NCI-H510A (cell line): ENCODE measurements around the gene NDP.
"Not testable (repeated sequence)": the region's sequence is repeated elsewhere in the genome, so short reads cannot be mapped to it uniquely, and the experiment has no call there.

Source experiments
- DNase-seq: peaks from one replicate; lab custom pipeline; 2025; lab: John Stamatoyannopoulos, UW

The NDP gene

DNA sequence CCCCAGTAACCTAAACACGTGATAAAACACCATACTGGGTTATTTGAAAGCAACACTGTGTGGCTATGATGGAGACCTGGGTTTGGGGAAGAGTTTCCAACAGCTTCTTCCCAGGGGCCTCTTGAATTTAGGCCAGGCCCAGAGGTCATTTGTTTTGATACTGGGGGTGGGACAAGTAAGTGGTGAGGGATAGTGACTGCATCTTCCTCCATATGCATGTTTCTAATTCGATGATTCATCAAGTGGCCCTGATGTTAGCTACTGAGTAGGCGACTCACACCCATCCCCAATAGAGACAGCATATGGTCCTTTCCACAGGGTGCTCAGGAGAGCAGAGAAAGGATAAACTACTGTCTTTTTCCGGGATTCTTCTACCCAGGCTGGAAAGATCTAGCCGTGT is 2.7 kb downstream of the NDP start:
- no peak for DNase-seq

DNA sequence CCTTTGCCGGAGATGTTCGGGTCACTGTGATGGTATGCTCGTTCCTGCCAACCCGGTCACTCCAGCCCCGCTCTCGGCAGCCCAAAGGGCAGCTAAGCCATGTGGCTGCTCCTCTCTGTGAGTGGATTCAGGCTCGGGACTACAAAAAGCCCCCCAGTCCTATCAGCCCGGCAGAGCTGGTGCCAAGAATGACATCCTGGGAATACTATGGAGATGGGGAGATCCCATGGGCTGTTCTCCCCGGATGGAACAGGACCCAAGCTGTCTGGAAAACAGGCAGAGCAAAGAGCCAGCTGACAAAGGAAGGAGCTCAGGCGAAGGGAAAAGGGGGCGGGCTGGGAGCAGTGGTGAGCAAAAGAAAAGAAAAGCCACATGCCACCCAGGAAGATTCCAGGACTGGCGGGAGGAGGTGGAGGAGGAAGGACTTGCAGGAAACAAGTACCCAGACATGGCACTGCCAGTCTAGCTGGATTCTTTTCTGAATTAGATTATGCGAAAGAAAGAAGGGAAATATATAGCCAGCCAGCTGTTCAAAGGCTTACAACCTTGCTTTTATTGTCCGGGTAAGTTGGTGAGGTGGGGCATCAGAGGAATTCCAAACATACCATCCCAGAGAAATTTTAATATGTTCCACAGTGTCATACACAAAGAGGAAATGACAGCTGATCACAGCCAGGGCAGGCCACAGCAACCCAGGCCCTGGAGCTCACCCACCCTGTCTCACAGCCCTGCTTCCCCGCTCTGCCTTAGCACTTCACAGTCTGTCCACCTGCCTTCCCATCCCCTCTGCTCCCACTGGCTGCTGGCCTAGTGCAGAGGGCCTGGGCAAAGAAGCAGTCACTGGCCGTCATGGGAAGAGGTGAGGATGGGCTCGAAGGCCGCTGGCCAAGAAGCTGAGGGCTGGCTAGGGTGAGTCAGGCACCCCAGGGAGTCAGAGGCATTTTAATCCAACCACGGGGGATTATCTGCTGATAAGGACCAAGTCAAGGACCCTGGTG is 3.4 kb downstream of the NDP start:
- DNase-seq: no peak

DNA sequence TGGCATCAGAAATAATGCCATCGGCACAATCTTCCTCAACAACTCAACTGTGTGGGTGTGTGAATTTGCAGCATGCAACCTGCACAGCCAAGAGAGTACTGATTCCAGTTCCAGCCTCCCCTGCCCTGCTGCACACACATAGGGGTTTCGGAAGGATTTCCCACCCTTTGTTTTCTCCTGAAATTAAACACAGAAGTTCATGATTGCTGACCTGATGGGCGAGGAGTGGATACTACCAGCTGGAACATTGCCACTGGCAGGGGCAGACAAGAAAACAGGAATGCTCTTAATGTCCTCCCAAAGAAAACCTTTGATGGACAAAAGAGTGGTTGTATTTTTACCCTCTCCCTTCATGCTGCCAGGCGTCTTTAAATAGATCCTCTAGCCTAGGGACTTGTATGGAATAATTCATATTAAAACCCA is 4.8 kb downstream of the NDP start:
- no peak for DNase-seq

DNA sequence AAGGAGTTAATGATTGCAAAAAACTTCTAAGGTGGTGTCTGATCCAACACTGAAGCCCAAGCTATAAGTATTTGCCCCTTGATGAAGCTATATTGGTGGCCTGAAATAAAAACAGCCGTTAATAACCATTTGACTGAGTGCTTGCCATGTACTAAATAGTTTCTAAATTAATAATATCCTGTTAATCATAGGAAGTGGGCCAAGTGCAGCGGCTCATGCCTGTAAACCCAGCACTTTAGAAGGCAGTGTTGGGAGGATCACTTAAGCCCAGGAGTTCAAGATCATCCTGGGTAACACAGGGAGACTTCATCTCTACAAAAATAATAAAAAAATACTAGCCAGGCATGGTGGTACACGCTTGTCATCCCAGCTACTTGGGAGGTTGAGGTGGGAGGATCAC is 8.3 kb downstream of the NDP start:
- no peak for DNase-seq

DNA sequence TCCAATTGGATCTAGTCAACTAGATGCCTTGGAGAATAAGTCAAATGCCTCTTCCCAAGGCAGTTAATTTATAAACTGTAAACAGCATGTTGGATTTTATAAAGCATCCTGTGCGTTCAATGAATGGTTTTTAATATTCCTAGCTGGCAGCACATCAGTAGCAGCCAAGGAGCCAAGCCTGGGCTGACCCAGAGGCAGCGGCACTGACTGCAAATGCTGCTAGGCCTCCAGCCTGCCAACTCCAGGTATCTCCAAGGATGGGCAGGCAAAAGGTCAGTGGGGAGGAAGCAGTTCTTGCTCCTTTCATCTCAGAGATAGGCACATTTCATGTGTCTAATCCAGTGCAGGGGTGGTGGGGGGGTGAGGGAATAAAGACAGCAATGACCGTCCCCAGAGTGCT is 9.5 kb downstream of the NDP start:
- no peak for DNase-seq

DNA sequence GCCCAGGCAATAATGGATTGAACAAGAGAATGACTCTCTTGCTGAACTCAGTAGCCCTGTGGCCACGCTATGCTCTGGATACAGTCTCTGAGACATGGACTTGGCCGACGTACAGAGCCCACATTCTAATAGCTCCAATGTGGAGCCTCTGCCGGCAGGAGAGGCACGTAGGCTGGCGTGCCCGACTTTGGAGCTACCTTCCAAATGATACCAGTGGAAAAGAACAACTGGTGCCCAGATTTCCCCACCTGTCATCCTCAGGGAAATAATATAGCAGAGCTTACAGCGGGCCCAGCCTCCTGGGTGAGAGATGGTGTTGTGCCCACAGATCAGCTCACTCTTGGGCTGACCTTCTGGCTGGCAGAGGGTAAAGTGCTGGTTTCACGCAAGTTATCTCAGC is 10.6 kb downstream of the NDP start:
- DNase-seq: no peak

DNA sequence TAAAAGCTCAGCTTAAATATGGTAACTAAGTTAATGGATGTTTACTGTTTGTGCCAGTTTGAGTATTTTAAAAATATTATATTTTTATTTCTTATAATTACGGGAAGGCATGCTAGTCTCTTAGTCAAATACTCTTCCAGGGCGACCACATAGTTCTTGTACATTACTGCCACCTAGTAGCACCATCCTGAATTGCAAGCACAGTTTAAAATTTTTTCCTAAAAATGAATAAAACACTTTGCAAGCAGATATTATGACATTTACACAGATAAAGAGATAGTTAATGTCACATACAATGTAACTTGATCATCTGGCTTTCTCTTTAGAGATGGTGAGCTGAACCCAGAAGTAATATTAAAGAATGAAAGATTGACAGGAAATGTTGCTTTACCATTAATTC is 11.5 kb downstream of the NDP start:
- DNase-seq: no peak

DNA sequence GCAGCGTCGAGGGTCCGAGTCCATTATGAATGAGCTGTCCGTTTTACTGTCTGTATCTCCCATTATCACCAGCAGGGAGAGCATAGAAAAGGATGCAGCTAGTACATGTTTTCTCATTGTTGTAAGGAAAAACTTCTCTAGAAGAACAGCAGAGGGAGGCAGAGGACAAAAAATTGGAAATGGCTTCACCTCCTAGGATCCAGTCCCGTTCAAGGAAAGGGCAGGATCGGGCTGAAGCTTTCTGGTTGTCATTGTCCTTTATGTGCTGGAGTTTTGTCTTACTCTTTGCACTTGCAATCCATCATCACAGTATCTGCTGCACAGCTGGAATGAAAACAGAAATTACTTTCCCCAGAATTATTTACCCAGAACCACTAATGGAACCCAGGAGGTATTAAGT is 14.7 kb downstream of the NDP start:
- peak; percentile 39 for DNase-seq

DNA sequence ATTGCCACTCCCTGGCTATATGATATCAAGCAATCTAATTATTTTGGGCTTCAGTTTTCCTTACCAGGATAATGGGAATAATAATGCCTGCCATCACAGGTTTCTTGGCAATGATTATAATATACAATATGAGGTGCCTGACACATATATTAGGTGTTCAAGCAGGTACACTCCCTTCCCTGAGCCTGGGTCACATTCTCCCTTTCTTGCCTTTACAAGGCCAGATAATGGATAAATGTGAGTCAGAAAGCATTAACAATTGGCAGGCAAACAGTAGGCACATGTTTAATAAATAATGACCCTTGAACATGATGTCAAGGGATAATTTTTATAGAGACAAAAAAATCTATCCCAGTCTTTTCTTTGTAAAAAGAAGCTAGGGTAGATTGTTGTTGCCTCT is 17.2 kb downstream of the NDP start:
- DNase-seq: no peak

DNA sequence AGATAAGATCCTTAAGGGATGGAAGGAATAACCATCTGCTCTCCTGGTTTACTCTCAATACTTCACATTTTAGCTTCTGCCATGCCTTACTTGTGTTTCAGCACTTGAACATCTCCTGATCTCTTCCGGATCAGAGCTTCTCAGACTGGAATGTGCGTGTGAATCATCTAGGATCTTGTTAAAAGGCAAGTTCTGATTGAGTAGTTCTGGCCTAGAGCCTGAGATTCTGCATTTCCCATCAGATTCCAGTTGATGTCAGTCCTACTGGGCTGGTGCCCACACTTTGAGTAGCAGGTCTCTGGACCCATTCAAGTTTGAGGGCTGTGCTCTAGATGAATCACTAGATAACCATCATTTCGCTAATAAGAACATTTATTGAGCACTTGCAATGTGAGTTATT is 20.0 kb downstream of the NDP start:
- no peak for DNase-seq

DNA sequence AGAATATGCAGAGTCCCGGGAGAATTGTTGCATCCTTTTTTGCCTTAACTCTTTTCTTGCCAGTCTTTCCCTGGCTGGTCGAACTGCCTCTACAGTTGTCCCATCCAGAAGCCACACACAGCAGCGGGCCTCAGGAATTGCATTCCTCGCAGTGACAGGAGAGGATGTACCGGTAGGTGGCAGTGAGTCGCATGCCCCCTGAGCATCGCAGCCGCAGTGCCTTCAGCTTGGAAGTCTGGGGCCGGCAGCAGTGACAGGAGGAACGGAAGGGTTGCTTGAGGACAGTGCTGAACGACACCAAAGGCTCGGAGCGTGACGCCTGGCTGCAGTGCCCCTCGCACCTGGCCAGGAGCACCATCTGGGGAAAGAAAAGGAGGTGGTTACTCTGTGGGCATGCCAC is 23.5 kb downstream of the NDP start:
- peak; percentile 8 for DNase-seq

DNA sequence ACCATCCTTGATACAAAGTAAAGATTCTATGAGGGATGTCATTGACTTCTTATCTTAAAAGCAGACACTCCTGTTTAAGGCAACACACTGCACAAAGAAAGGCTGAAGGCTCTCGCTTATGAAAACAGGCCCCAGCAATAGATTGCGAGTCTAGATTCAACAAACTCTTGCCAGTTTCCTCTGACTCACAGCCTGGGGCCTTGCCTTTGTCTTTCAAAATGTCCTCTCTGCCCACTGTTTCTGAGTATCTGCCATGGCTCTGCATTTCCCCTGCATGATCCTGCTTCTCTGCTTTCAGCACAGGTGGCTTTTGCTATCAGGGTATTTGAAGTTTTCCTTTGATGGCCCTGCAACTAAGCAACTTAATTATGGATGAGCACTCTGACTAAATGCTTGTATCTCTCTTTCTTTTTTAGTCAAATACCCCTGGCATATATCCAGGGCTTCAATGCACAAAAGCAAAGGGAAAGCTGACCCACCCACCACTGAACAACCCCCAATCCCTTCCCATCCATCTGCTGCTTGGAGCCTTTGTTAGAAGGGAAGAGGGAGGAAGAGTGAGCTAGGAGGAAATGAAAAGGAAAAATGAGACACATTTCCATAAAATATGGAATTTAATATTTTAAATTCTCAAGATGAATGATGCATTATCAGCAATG is 32.2 kb downstream of the NDP start:
- DNase-seq: no peak

DNA sequence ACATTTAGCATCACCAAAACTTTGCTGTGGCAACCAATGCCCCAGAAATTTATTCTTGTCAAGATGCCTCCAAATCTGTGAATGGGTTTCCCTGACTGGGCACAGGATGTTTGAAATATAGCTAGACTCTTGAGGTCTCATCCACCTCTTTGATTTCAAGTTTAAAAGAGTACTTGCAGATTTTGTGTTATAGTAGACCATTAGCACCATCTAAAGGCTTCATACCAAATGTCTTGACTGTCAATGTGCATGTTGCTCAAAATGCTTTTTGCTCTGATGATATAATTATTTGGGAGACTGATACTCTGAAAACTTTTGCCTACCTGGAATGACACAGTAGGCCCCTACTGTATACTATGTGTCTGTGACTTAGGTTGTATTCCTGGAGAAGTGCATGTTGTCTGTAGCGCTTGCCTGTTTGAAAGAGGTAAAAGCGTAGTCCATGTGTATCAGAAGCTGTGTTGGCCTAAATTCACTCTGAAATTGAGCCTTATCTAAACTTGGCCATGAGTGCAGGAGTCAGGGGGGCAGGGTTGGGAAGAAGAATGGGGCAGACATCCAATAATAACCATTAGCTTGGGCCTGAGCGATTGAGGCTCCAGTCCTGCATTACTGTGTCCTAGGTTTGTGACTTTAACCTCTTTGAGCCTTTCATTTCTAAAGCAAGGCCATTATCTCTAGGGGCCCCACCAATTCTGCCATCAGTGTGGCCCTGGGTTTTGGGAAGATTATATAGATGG is 33.8 kb downstream of the NDP start:
- DNase-seq: no peak

DNA sequence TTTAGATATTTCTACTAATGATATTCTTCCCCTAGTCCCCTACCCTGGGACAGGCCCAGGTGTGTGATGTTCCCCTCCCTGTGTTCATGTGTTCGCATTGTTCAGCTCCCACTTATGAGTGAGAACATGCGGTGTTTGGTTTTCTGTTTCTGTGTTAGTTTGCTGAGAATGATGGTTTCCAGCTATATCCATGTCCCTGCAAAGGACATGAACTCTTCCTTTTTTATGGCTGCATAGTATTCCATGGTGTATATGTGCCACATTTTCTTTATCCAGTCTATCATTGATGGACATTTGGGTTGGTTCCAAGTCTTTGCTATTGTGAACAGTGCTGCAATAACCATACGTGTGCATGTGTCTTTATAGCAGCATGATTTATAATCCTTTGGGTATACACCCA is 51.2 kb downstream of the NDP start:
- not testable (repeated sequence) for DNase-seq

DNA sequence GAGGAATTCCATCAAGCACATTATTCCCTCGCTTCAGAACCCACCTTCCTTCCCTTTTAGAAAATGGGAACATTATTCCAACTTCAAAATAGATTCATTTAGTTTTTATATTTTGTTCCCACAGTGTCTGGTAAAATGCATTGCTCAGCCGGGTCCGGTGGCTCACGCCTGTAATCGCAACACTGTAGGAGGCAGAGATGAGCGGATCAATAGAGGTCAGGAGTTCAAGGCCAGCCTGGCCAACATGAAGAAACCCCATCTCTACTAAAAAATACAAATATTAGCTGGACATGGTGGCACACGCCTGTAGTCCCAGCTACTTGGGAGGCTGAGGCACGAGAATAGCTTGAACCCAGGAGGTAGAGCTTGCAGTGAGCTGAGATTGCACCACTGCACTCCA is 62.4 kb downstream of the NDP start:
- DNase-seq: not testable (repeated sequence)

DNA sequence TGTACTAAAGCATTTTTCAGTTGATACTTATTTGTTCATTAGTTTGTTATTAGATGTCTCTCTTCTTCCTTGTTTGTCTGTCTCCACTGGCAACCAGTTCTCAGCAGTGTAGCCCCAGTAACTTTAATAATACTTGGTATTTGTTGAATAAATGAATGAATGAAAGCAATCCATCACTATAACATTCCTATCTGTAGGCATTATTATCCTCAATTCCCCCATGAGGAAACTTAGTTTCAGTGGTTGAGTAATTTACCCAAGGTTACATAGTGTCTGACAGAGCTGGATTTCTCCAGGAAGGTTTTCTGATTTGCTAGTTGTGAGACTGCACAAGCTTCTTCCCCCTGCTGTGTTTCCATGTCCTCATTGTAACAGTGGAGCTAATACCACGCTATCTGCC is 63.2 kb downstream of the NDP start:
- no peak for DNase-seq

DNA sequence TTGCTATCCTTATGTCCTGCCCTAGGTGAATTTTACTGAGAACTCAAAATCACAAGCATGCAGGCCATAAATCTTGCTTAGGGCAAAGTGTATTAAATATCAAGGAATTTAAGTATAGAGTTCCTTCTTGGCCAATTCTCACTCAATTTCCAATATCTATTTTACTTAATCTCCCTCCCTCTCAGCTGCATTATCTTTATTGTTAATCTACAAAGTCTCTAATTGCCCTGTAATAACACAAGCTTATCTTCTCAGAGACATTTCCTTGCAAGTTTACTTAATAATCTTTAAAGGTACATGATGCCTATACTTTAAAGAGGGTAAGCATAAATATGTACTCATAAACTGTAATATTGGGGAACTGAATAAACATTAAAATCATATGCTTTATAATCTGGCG is 64.0 kb downstream of the NDP start:
- no peak for DNase-seq

DNA sequence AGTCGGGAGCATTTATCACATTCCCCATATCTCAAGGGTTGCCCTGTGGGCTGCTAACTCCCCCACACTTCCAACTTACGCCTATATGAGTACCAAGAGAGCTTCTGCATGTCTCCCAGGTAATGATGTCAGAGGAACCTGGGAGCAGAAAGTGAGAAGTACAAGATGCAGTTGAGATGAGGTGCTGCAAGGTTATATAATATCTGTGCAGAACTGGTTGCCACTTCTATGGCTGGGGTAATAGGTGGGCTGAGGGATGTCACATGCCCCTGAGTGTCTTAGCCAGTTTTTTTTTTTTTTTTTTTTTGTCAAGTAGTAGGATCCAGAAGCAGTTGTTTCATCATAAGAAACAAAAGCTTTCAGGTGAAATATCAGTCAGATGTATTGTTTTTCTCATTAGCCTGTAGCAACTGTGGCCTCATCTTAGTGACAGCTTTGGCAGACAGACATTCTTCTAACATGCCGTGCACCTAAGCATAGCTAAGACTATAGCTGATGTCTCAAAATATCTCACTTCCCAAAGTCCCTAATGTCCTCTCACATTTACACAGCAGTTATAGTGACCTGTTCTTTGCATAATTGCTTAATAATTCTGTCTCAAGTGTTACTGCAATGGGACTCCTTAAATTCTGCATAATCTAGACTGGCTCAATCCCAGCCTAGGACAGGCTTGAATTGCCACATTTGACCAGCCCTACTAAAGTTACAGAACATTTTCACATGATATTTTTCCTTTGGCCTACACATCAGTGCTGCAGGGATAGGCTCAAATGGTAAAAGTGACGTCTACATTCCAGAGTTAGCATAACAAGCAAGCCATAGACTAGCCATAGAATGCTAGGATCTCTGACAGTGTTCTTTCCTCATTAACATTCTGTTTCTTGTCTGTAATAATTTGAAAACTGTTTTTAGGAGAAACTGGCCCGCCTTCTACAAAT is 73.0 kb downstream of the NDP start:
- DNase-seq: no peak
